ENCODE data around the gene CTBP1.
A peak's percentile ranks its signal among the peaks of the same experiment; 100 is the strongest.

The CTBP1 gene

DNA sequence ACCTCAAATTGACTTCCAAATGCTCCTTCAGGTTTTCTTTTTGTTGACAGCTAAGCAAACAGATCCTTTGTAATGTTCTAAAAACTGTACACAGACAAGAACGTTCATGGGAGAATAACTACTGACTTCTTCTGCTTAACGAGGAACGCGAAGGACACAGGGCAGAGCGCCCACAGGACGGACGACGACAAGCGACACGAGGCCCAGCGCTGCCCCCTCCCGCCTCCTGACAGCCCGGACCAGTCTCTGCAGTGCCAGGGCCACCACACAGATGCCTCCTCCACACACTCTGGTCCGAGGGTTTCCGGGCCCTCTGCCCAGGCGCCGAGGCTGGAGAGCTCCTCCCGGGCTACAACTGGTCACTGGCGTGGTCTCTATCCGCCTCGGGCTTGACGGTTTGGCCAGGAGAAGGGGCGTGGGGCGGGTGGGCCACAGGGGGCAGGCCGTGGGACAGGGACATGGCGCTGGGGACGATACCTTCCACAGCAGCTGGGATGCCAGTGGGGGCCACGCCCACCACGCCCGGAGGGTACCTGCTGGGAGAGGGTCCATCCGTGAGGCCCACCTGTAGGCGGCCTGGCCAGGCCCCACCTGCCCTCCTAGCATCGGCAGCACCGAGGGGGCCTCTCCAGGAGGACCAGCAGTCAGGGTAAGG lies 36.9 kb downstream of the CTBP1 start:
- no peak for DNase-seq (ENCODE audit: low read depth in 1 of 2, low spot score in 1 of 2)

GRCh38 chr4:1211371-1211770 lies 37.6 kb downstream of the CTBP1 start:
- no peak for DNase-seq (ENCODE audit: low read depth in 1 of 2, low spot score in 1 of 2)

DNA sequence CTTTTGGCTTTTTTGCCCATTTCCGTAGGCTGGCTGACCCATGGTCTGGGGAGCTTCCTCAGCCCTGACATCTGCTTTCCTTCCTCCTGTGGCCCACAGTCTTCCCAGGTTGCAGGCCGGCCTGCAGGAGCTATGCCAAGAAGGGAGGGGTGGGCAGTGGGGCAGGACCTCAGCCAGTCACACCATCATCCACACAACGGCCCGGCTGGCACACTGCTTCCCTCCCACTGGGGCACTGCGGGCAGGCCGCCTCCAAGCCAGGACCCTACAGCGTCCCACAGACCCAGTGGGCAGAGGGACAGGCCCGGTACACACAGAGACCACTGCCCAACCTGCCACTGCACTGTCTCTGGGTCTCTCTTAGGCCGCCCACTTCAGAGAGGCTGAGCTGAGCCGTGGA lies 38.0 kb downstream of the CTBP1 start:
- no peak for DNase-seq (ENCODE audit: low read depth in 1 of 2, low spot score in 1 of 2)

DNA sequence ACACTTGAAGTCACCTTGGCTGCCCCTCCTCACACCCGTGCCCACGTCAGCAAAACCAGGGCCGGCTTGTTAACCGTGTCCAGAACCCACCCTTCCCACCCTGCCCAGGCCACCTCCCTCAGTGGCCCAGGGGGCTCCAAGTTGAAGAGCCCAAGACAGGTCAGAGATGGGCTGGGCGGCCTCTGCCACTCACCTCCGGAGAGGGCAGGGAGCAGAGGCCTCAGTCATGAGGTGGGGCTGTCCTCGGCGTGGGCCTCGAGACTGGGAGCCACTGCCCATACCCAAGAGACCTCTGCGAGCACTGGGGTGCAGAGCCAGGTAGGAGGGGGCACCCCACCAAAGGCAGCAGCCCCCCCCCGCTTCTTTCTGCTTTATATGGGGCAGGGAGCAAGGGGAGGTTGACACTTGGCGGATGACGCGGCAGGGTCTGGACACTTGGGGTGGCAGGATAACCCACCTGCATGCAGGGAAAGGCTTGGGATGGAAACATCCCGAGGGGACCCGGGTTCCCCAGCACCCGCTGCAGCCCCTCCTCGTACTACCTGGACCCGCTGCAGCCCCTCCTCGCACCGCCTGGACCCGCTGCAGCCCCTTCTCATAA lies 38.6 kb downstream of the CTBP1 start:
- DNase-seq (ENCODE audit: low read depth in 1 of 2, low spot score in 1 of 2): no peak

DNA sequence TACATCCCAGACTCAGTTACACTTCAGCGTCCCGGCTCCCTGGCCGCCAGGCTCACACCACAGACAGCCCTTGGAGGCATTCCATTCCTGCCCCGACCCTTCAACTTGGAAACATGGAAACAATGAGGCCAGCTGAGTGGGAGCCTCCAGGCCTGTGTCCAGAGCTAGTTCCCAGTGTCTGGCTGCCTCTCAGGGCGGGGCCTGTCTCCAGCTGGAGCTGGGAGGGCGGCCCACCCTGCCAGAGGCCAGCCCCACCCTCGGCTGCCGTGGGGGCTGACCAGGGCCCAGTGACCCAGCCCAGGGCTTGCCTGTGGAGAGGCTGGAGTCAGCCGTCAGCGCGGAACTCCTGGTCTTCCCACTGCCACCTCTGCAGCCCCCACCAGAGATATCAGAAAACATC lies 39.1 kb downstream of the CTBP1 start:
- DNase-seq (ENCODE audit: low read depth in 1 of 2, low spot score in 1 of 2): no peak

DNA sequence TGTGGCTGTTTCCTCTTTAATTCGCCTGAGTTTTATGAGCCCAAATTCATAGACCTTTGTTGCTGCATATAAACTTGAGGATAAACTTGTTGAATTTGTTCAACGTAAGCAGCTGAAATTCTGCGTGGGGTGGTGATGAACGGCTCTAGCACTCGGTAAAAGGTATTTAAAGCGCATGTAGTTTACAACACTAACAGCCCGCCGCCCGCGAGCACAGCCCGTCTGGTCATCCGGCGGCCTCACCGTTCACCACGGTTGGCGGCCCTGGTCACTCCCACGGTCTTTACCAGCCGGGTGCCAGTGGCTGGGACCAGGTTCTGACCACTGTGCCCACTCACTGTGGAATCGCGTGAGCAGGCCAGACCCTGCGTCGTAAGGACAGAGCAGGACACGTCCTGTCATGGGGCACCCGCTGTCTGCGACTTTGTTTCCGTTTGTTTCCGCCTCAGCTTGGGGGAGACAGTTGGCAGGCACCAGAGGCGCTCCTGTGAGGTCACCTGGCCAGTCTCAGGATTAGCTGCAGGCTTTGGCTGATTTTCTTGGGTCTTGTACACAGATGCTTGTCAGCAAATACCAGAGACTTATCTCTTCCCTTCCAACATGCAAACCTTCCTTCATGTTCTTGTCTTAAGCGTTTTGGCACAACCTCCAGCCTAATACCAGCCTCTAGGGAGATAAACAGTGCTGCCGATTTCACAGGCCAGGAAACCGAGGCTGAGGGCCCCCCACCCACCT lies 39.8 kb downstream of the CTBP1 start:
- DNase-seq (ENCODE audit: low read depth in 1 of 2, low spot score in 1 of 2): no peak

- DNase-seq (ENCODE audit: low read depth in 1 of 2, low spot score in 1 of 2): no peak
Measured at GRCh38 chr4:1208266-1208961, 40.5 kb downstream of the CTBP1 start.

GRCh38 chr4:1207603-1208265 lies 41.2 kb downstream of the CTBP1 start:
- no peak for DNase-seq (ENCODE audit: low read depth in 1 of 2, low spot score in 1 of 2)

DNA sequence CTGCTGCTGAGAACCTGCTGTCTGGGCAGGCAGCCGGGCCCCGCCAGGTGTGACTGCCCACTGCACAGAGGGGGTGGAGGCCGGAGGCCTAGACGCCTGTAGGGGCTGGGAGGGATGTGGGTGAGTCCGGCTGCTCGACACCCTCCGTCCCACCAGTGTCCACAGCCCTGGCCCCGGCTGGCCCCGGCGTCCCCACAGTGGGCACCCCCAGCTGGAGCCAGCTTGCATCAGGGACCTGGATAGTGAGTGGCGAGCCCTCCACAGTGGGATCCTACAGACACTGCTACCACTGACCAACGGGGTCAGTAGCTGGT lies 41.8 kb downstream of the CTBP1 start:
- DNase-seq (ENCODE audit: low read depth in 1 of 2, low spot score in 1 of 2): no peak

- DNase-seq (ENCODE audit: low read depth in 1 of 2, low spot score in 1 of 2): no peak
Measured at GRCh38 chr4:1206299-1207156, 42.4 kb downstream of the CTBP1 start.

DNA sequence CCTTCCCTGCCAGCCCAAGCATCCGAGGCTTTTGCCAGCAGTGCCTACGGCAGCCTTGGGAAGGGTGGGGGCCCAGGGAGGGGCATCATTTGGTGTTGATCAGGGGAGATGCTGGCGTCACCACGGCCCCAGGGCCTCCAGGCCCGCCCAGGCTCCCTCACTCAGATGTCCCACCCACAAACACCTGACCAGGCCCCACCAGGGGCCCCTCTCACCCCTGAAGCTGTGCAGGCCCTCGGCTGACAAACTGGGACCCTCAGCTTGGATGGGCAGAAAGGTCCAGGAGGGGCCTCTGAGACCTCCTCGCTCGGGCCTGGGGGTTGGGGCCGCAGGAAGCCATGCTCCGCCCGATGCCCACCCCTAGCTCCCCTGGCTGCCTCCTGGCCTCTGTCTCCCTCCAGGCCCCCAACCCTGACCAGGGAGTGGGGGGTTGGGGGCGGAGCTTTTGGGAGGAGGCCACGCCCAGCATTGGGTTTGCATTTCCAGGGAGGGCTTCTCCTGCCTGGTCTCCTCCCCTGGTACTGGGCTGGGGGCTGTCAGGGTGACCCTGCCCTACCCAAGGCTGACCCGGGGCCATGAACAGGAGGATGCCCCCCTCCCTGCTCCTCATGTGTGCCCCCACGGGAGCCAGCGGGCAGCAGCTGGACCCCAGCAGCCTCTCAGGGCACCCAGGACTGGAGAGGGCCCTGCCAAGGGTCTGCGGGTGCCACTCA lies 43.2 kb downstream of the CTBP1 start:
- no peak for DNase-seq (ENCODE audit: low read depth in 1 of 2, low spot score in 1 of 2)

DNA sequence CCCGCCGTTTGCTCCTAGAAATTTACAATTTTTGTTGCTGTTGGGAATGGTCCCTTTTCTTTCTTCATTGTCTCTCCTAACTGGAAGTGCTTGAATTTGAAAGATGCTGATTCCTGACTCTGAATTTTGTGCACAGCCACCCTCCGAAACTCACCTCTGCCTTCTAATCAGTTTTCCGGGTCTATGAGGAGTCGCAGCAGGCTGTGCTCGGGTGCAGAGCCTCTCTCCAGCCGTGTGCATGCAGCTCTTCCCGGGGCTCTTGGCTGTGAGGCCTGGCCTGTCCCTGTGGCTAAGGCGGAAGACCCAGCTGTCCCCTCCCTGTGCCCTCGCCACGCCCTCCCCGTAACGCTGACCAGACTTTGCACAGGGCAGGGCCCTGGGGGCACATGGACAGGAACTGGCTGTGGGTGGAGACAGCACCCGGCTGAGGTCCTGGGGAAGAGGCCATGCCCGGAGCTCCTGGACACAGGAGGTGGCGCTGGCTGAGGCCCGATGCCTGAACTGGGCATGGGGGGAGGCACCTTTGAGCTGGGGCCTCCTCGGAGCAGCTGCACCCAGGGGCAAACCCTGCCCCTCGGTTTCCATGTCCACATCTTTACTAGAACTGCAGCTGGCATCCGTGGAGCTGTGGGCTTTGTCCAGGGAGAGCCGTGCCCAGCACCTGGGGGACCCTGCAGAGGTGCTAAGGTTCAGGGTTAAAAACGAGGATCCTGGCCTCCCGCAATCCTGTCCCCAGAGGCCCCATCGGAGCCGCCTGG lies 43.9 kb downstream of the CTBP1 start:
- DNase-seq (ENCODE audit: low read depth in 1 of 2, low spot score in 1 of 2): no peak

DNA sequence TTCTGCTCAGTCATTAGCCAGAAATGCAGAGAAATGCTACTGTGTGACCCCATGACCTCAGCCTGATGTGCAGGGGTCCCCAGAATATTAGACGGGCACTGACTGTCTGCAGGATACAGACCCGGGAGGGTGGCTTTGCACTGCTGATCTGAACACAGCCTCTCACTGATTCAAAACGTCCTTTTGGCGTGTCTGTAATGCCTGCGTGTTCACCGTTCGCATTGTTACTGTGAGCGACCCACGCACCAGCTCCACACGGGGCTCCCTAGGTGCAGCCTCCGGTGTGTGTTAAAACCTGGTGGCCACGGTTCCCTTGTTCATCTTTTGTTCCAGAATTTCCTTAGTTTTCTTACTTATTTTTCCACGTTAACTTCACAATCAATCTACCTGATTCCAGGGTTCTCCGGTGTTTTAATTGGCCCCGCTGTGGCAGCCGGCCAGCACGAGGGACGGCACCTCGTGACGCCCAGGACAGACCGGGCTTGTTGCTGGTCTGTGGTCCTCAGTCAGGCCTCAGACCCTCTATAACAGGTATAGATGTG lies 44.6 kb downstream of the CTBP1 start:
- no peak for DNase-seq (ENCODE audit: low read depth in 1 of 2, low spot score in 1 of 2)

DNA sequence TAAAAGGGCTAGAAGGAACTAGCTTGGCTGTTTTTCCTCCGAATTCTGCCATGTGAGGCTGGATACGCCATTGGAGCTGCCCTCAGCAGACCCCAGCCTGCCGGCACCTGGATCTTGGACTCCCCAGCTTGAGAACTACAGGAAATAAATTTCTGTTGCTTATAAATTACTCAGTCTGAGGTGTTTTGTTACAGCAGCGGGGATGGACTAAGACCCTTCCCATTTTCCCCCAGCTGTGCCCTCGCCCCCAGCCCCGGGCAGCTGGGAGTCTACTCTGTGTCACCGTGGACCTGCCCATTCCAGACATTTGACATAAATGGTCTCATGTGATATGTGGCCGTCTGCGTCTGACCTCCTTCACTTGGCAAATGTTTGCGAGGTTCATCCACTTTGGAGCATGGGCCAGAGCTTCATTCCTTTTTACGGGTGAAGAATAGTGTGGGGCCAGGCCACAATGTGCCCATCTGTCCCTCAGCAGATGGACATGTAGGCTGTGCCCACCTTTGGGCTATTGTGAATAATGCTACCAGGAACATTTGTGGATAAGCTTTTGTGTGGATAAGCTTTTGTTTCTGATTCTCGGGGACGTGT lies 45.8 kb downstream of the CTBP1 start:
- no peak for DNase-seq (ENCODE audit: low read depth in 1 of 2, low spot score in 1 of 2)

- no peak for DNase-seq (ENCODE audit: low read depth in 1 of 2, low spot score in 1 of 2)
Measured at GRCh38 chr4:1202526-1203011, 46.4 kb downstream of the CTBP1 start.

DNA sequence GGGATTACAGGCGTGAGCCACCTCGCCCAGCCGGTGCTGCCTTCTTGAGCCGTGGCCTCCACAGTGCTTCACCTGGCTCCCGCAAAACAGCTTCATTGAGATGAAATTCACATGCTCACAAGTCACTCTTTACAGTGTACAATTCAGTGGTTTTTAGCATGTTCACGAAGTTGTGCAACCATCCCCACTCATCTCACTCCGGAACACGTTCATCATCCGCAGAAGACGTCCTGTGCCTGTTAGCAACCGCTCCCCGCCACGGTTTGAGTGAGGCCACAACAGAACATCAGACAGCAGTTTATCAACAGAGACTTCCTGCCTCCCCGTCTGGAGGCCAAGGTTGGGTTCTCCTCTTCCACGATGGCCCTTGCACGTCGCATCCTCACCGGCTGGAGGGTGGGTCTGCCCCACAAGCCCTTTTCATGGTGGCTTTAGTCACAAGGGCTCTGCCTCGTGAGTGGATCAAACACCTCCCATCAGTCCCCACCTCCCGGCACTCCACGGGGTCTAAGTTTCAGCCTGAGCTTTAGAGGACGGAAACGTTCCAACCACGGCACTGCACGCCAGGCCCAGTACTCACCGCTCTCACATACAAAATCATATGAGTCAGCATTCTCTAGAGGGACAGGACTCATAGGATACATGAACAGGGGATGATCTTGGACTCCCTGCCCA lies 46.9 kb downstream of the CTBP1 start:
- DNase-seq (ENCODE audit: low read depth in 1 of 2, low spot score in 1 of 2): peak; percentile 35 to 62

- DNase-seq (ENCODE audit: low read depth in 1 of 2, low spot score in 1 of 2): no peak
Measured at GRCh38 chr4:1200425-1201035, 48.4 kb downstream of the CTBP1 start.

Measured in stimulated activated CD4-positive, alpha-beta T cell treated with anti-CD3 and anti-CD28 coated beads, Interleukin-15, amount 100 ng/mL, for 1 hour (primary cell).